Activated CD4-positive, alpha-beta T cell treated with anti-CD3 and anti-CD28 coated beads for 48 hours (primary cell): Measurements from ENCODE around the gene FBN3.
A peak's percentile ranks its signal among the peaks of the same experiment; 100 is the strongest.
"Not testable (repeated sequence)": the region's sequence is repeated elsewhere in the genome, so short reads cannot be mapped to it uniquely, and the experiment has no call there.

Source experiments
- DNase-seq: peaks from one replicate; pipeline ENCODE4 v3.0.0-alpha.2; 2020

FBN3 gene

DNA sequence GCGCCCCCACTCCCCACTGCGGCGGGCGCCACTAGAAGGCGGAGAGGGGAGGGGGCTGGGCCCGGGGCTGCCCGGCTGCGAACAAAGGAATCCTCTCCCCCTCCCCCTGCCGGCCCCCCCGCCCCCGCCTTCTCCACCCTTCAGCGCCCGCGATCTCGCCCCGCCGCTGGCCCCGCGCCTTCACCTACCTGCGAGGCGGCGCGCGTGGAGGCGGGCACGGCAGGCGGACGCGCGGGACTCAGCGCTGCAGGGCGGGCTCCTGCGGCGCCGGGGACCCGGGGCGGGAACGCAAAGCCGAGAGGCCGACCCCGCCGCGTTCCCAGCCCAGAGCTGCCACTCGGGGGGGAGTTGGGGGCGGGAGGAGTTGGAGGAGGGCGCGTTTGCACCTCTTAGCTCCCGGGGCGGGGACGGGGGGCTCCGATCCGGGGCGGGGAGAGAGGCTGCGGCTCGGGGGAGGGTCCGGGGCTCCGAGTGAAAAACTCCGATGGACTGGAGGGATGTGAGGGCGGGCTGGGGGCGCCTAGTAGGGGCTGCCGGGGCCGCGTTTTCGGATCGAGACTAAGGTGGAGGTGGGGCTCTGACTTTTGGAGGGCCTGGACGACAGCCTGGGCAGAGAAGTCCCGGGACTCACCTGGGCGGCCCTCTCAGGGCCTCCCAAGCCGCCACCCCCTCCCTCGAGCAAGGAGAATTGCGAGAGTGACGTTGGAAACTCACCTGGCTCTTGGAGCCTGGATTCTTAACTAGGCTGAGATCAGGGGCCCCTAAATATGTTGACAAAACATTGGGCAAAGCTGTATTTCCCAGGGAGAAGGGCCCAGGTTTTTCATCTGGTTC, at the start of gene FBN3:
Gene FBN3 (minus strand): TSS at position 332 of the 834 bp plus-strand sequence. CDS start 2,112 bp downstream, outside the sequence.
- DNase-seq: no peak

DNA sequence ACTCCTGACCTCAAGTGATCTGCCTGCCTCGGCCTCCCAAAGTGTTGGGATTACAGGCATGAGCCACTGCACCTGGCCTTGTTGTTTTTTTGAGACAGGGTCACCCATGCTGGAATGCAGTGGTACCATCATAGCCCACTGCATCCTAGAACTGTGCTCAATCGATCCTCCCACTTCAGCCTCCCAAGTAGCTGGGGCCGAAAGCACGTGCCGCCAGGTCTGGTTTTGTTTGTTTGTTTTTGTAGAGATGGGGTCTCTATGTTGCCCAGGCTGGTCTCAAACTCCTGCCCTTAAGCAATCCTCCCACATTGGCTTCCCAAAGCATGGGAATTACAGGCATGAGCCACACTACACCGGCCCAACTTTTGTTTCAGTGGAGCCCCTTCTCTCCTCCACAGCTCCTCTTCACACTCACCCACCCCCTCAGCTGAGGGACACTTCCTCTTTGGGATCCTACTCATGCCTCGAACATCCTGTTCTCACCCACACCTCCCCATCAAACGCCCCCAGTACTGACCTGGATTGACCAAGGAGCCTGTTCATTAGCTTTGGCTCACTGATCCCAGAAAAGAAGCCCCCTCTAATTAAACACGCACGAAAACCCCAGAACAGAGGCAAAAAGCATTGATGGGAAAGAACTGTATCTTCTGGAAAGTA, 47.0 kb upstream of the FBN3 start:
- DNase-seq: no peak

DNA sequence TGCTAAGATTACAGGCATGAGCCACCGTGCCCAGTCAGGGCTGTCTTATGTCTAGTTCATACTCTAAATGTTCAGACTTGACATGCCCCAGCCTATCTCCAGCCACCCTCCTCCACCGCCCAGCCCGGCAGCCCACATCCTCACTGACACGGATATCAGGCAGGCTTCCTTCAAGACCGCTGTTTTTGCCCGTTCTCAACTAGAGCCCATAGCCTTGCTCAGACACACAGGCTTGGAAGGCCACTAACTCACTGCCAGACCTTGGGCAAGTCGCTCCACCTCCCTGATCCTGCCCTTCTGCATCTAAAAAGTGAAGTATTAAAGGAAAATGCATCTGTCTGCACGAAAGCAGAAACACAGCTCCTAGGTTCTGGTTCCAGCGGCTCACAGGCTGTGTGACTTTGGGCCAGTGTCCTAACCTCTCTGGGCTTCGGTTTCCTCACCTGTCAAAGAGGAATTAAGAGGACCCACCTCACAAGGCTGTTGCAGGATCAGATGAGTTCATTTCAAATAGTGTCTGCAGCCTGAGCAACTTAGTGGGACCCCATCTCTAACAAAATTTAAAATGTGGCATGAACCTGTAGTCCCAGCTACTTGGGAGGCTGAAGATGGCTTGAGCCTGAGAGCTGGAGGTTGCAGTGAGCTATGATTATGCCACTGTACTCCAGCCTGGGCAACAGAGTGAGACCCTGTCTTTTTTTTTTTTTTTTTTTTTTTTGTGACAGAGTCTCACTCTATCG, 45.3 kb upstream of the FBN3 start:
- peak; percentile 40 for DNase-seq

- DNase-seq: no peak
Measured at GRCh38 chr19:8192221-8192820, 42.9 kb upstream of the FBN3 start.

GRCh38 chr19:8185343-8186068, 36.1 kb upstream of the FBN3 start:
- DNase-seq: no peak

GRCh38 chr19:8184274-8184673, 34.9 kb upstream of the FBN3 start:
- DNase-seq: no peak

GRCh38 chr19:8180018-8180417, 30.6 kb upstream of the FBN3 start:
- no peak for DNase-seq

DNA sequence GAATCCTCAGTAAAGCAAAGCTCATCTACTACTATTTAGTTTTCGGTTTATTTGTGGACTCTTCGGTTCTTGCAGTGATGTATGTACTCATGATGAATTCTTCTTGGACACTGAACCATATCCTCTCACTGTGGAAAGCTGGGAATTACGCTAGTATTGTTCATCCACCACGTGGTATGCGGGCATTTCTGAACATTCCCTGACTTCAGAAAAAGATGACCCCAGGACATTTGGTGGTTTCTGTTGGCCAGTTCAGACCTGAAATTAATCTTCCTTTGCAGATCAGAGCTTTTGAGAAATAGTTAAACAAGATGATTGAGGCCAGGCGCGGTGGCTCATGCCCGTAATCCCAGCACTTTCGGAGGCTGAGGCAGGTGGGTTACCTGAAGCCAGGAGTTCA, 25.3 kb upstream of the FBN3 start:
- DNase-seq: no peak

DNA sequence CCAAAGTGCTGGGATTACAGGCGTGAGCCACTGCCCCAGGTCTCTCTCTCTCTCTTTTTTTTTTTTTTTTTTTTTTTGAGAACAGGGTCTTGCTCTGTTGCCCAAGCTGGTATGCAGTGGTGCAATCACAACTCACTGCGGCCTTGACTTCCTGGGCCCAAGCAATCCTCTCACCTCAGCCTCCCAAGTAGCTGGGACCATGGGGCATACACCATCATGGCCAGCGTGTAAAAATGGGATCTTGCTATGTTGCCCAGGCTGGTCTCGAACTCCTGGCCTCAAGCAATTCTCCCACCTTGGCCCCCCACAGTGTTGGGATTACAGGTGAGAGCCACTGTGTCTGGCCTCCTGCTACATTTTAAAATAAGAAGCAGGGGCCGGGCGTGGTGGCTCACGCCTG, 19.1 kb upstream of the FBN3 start:
- no peak for DNase-seq

GRCh38 chr19:8167985-8168384, 18.6 kb upstream of the FBN3 start:
- no peak for DNase-seq

DNA sequence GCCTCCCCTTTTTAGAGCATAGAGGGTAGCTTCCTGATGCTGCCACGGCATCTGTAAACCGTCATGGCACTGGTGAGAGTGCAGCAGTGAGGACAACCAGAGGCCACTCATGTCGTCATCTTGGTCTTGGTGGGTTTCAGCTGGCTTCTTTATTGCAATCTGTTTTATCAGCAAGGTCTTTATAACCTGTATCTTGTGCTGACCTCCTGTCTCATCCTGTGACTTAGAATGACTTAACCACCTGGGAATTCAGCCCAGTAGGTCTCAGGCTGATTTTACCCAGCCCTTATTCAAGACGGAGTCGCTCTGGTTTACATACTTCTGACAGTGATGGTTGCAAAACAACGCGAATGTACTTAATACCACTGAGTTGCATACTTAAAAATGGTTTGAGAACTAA, 14.4 kb upstream of the FBN3 start:
- no peak for DNase-seq

DNA sequence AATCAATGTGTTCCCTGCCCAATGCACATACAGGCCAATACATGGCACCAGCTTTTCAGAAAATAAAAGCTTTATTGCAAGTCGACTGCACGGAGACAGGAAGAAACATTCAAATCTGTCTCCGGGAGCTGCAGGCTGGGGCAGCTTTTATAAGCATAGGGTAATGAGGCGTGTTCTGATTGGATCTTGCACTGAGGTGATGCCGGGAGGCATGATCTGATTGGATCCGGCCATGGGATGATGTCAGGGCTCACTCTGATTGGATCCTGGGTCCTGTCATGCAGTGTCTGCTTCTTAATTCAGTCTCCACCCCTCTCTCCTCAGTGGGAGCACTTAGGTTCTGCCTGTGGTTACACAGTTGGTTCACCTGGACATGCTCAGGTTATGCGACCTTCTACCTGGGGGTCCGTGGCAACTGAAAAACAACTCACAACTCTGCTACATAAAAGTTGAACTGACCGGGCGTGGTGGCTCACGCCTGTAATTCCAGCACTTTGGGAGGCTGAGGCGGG, 11.8 kb upstream of the FBN3 start:
- peak; percentile 63 for DNase-seq

- not testable (repeated sequence) for DNase-seq
Measured at GRCh38 chr19:8159322-8159721, 9.9 kb upstream of the FBN3 start.

DNA sequence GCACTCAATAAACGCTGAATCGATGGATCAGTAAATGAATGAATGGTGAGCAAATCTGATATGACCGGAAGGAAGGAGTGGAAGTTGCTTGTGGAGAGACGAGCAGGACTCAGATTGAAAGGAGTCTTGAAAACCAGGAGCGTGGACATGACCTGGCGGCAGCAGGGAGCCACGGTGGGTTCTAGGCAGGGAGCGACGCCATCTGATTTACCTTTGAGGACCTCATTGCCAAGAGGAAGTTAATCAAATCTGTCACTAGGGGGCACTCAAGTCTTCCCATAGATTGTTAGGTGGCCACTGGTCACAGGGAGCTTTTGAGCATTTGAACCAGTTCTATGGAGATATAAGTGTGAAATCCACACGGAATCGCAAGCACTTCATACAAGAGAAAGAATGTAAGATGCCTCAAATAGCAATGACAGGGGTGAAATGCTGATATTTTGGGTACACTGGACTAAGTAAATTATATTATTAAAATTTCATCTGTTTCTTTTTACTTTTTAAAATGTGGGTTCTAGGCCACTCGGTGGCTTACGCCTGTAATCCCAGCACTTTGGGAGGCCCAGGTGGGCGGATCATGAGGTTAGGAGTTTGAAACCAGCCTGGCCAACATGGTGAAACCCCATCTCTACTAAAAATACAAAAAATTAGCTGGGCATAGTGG, 9.2 kb upstream of the FBN3 start:
- DNase-seq: peak; percentile 46

GRCh38 chr19:8155318-8155717, 5.9 kb upstream of the FBN3 start:
- no peak for DNase-seq

DNA sequence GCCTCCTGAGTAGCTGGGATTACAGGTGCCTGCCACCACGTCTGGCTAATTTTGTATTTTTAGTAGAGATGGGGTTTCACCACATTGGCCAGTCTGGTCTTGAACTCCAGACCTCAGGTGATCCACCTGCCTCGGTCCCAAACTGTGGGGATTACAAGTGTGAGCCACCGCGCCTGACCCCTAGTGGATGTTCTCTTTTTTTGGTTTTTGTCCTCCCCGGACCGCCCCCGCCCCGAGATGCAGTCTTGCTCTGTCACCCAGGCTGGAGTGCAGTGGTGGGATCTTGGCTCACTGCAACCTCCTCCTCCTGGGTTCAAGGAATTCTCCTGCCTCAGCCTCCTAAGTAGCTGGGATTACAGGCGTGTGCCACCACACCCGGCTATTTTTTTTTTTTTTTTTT, 4.6 kb upstream of the FBN3 start:
- peak; percentile 58 for DNase-seq

GRCh38 chr19:8151767-8152035, 2.3 kb upstream of the FBN3 start:
- DNase-seq: no peak

GRCh38 chr19:8150998-8151766, 1.8 kb upstream of the FBN3 start:
- no peak for DNase-seq

DNA sequence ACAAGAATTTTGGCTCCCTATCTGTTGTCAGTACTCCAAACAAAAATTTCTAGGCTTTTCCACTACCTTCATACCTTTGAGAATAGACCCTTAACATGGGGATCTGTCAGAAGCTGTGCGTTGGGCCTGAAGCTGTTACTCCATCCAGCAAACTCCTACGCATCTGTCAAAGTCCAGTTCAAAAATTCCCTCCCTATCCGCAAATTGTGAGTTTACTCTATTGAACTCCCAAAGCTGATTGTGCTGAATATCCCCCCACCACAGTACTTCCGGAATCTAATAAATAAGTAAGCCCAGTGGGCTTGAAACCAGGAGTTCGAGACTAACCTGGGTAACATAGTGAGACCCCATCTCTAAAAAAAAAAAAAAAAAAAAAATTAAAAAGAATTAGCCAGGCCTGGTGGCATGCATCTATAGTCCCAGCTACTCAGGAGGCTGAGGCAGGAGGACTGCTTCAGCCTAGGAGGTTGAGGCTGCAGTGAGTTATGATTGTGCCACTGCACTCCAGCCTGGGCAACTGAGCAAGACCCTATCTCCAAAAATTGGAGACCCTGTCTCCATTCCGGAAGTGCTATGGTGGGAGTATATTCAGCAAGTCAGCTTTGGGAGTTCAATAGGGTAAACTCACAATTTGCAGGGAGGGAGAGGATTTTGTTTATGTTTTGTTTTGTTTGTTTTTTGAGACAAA, 930 bp upstream of the FBN3 start:
- DNase-seq: no peak

GRCh38 chr19:8148410-8149260, 757 bp downstream of the FBN3 start:
- peak; percentile 11 for DNase-seq
